BE2C (cell line): ENCODE measurements around the gene EVI5.
"Not testable (repeated sequence)": the region's sequence is repeated elsewhere in the genome, so short reads cannot be mapped to it uniquely, and the experiment has no call there.

Experiments used
- DNase-seq: peaks from one replicate; pipeline ENCODE4 v3.0.0-alpha.2; 2020
- H3K27me3 ChIP-seq: fragments of 250-450 bp; sonication (Bioruptor Pico); 2 replicates; pipeline ENCODE4 v1.5.1; 2020; ENCODE audit warnings: mild to moderate bottlenecking
- H3K36me3 ChIP-seq: fragments of 250-450 bp; sonication (Bioruptor Pico); 2 replicates; pipeline ENCODE4 v1.5.1; 2020; ENCODE audit warnings: mild to moderate bottlenecking
- H3K4me1 ChIP-seq: fragments of 250-450 bp; sonication (Bioruptor Pico); 2 replicates; pipeline ENCODE4 v1.5.1; 2020
- H3K4me3 ChIP-seq: 2 replicates; pipeline ENCODE4 v1.5.1; 2011; ENCODE audit warnings: low read depth, low read length
- H3K9me3 ChIP-seq: fragments of 250-450 bp; sonication (Bioruptor Pico); 2 replicates; pipeline ENCODE4 v1.5.1; 2020
- TF ChIP-seq, protein P1 (sequence below): IDR thresholded peaks from 2 replicates; pipeline ENCODE4 v1.5.1; 2012; ENCODE audit warnings: mild to moderate bottlenecking, low read depth, low read length

The EVI5 gene

DNA sequence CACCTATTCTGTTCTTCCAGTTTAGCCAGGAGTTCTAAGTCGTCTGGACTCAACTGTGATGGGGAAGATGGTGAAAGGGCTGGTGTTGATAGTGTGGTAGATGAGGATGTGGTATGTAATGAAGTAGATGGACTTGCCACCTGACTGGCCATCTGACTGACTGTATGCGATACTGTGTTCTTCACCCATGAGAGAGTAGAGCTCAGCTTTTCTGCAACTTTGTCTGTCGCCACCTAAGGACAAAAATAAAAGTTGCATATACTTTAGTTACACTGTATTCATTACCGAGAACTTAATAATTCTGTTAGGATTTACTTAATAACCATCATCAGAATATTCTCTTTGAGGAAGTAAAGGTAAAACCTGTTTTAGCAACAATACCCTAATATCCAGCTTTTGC lies 48.5 kb downstream of the EVI5 start:
- no peaks in the 10 kb centered on the region for H3K4me1 ChIP-seq
- no peak for DNase-seq
- TF ChIP-seq, protein P1, sequence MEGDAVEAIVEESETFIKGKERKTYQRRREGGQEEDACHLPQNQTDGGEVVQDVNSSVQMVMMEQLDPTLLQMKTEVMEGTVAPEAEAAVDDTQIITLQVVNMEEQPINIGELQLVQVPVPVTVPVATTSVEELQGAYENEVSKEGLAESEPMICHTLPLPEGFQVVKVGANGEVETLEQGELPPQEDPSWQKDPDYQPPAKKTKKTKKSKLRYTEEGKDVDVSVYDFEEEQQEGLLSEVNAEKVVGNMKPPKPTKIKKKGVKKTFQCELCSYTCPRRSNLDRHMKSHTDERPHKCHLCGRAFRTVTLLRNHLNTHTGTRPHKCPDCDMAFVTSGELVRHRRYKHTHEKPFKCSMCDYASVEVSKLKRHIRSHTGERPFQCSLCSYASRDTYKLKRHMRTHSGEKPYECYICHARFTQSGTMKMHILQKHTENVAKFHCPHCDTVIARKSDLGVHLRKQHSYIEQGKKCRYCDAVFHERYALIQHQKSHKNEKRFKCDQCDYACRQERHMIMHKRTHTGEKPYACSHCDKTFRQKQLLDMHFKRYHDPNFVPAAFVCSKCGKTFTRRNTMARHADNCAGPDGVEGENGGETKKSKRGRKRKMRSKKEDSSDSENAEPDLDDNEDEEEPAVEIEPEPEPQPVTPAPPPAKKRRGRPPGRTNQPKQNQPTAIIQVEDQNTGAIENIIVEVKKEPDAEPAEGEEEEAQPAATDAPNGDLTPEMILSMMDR, result no peak; the same call in 1 of the 2 replicates

DNA sequence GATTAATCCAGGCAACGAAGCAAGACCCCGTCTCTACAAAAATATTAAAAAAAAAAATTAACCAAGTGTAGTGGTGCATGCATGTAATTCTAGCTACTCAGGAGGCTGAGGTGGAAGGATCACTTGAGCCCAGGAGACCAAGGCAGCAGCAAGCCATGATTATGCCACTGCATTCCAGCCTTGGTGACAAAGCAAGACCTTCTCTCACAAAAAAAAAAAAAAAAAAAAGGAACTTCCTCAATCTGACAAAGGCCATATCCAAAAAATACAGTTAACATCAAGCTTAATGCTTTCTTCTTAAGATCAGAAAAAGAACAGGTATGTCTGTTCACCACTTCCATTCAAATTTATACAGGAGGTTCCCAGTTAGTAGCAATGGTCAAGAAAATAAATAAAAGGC lies 54.4 kb downstream of the EVI5 start:
- Histone ChIP-seq H3K9me3 (no peaks in the 10 kb centered on the region), H3K4me1 (no peaks in the 10 kb centered on the region), H3K36me3 (no peaks in the 10 kb centered on the region), H3K27me3 (no peaks in the 10 kb centered on the region), H3K4me3 (no peak overlapping the region)
- DNase-seq, result no peak
- TF ChIP-seq, protein P1, result no peak

More for the DNA sequence above, 48.5 kb downstream of the EVI5 start:
- Histone ChIP-seq H3K9me3 (no peaks in the 10 kb centered on the region), H3K27me3 (no peaks in the 10 kb centered on the region), H3K4me3 (no peak overlapping the region), H3K36me3 (no peaks in the 10 kb centered on the region)

DNA sequence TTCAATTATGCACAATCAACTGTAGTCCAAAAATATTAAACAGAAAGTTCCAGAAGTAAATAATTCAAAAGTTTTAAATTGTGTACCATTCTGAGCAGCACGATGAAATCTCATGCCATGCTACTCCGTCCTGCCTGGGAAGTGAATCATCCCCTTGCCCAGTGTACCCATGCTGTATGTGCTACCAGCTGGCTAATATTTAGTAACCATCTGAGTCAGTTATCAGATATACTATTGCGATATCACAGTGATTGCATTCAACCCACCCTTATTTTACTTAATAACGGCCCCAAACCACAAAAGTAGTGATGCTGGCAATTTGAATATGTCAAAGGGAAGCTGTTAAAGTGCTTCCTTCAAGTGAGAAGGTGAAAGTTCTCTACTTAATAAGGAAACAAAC lies 56.2 kb downstream of the EVI5 start:
- no peaks in the 10 kb centered on the region for H3K4me1 ChIP-seq
- DNase-seq, result no peak
- H3K27me3 ChIP-seq, result no peaks in the 10 kb centered on the region
- TF ChIP-seq, protein P1, result no peak
- H3K36me3 ChIP-seq, result no peaks in the 10 kb centered on the region
- H3K4me3 ChIP-seq, result no peak overlapping the region
- no peaks in the 10 kb centered on the region for H3K9me3 ChIP-seq

DNA sequence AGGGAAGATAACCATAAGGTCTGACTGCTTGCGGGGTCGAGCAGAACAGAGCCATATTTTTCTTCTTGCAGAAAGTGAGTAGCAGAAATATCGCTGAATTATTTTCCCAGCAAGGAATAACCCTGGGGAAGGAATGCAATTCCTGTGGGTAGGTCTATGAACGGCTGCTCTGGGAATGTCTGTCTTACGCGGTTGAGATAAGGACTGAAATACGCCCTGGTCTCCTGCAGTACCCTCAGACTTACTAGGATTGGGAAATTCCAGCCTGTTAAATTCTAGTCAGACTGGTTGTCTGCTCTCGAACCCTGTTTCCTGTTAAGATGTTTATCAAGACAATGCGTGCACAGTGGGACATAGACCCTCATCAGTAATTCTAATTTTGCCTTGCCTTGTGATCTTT lies 61.2 kb downstream of the EVI5 start:
- DNase-seq, result peak; percentile 4
- not testable (repeated sequence) for H3K9me3 ChIP-seq, H3K4me3 ChIP-seq, H3K27me3 ChIP-seq, H3K36me3 ChIP-seq, H3K4me1 ChIP-seq

DNA sequence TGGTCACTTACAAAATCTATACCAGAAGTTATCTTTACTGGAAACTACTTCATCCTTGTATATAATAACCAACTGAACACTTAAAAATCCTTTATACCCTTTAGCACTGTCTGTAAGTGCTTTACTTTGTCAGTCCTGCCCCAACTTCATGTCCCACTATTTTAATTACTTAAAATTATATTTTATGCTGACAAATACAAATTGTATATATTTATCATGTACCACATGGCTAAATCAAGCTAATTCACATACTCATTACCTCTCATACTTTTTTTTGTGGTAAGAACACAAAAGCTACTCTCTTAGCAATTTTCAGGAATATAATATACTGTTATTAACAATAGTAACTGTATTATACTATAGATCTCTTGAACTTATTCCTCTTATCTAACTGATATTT lies 63.0 kb downstream of the EVI5 start:
- Histone ChIP-seq H3K36me3 (no peaks in the 10 kb centered on the region), H3K9me3 (no peaks in the 10 kb centered on the region), H3K4me3 (no peak overlapping the region), H3K27me3 (no peaks in the 10 kb centered on the region), H3K4me1 (no peaks in the 10 kb centered on the region)
- no peak for DNase-seq
- TF ChIP-seq, protein P1, result no peak

DNA sequence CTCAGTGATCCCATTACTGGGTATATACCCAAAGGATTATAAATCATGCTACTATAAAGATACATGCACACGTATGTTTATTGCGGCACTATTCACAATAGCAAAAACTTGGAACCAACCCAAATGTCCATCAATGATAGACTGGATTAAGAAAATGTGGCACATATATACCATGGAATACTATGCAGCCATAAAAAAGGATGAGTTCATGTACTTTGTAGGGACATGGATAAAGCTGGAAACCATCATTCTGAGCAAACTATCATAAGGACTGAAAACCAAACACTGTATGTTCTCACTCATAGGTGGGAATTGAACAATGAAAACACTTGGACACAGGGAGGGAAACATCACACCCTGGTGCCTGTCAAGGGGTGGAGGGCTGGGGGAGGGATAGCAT lies 63.8 kb downstream of the EVI5 start:
- not testable (repeated sequence) for H3K4me3 ChIP-seq, H3K4me1 ChIP-seq, H3K27me3 ChIP-seq, DNase-seq, H3K9me3 ChIP-seq, H3K36me3 ChIP-seq

DNA sequence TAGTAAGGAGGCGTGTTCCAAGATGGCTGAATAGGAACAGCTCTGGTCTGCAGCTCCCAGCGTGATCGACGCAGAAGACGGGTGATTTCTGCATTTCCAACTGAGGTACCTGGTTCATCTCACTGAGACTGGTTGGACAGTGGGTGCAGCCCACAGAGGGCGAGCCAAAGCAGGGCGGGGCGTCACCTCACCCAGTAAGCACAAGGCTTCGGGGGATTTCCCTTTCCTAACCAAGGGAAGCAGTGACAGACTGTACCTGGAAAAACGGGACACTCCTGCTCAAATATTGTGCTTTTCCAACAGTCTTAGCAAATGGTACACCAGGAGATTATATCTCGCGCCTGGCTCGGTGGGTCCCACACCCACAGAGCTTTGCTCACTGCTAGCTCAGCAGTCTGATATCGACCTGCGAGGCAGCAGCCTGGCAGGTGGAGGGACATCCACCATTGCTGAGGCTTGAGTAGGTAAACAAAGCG lies 69.4 kb downstream of the EVI5 start:
- not testable (repeated sequence) for H3K4me3 ChIP-seq, DNase-seq, H3K36me3 ChIP-seq, H3K9me3 ChIP-seq, H3K27me3 ChIP-seq, H3K4me1 ChIP-seq

DNA sequence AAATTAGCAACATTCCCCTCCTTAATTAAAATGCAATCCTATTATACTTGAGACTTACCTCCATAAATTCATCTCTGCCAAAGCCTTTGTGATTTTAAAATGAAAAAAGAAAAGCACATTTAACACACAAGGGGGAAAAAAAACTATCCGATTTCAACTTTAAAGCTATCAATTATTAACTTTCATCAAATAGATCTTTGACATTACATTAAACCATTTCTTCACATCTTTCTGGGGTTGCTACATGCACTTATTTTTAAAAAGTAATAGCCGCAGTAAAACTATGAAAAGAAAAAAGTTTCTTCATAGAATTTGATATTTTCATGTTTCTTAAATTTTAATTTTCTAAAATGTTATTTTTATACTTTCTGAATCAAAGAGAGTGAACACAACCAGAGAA lies 71.0 kb downstream of the EVI5 start:
- DNase-seq, result no peak
- Histone ChIP-seq H3K4me3 (no peak overlapping the region), H3K4me1 (no peaks in the 10 kb centered on the region), H3K27me3 (no peaks in the 10 kb centered on the region), H3K36me3 (no peaks in the 10 kb centered on the region), H3K9me3 (no peaks in the 10 kb centered on the region)
- TF ChIP-seq, protein P1, result no peak
